SH-SY5Y (cell line): ENCODE measurements around the gene LYPD1.

Source experiments
- GATA2 ChIP-seq: IDR thresholded peaks from 2 replicates; pipeline ENCODE4 v1.6.1; 2011; ENCODE audit warnings: mild to moderate bottlenecking, low read depth, low read length
- GATA3 ChIP-seq: IDR thresholded peaks from 2 replicates; pipeline ENCODE4 v1.6.1; 2011; ENCODE audit warnings: low read depth, mild to moderate bottlenecking, low read length, moderate library complexity

- TF ChIP-seq GATA2 = no peak
- TF ChIP-seq GATA3 = no peak
Observed at GRCh38 chr2:132604561-132604960, 65.4 kb downstream of the LYPD1 start.
